Measurements from ENCODE around the gene WWOX.
"Not testable (repeated sequence)": the region's sequence is repeated elsewhere in the genome, so short reads cannot be mapped to it uniquely, and the experiment has no call there.

Gene WWOX

DNA sequence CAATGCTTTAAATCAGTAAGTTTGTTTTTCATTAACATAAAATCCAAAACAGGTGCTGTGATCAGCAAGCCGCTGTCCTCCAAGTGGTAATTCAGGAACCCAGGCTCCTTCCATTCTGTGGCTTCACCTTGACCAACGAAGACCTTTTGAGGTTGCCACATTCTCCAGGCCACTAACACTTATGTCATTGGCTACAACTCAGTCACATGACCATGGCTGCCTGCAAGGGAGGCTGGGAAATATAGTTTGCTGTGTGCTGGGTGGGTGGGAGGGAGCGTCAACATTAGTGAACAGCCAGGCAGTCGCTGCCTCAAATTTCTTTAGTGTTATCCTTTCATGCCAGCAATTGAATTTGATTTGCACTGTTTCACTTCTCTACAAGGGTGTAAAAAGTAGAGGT, 951.9 kb downstream of the WWOX start:
- H3K4me3 ChIP-seq (ENCODE audit: low read length), result no peak overlapping the region
- DNase-seq (ENCODE audit: low read depth), result no peak
- TF ChIP-seq, protein P1, sequence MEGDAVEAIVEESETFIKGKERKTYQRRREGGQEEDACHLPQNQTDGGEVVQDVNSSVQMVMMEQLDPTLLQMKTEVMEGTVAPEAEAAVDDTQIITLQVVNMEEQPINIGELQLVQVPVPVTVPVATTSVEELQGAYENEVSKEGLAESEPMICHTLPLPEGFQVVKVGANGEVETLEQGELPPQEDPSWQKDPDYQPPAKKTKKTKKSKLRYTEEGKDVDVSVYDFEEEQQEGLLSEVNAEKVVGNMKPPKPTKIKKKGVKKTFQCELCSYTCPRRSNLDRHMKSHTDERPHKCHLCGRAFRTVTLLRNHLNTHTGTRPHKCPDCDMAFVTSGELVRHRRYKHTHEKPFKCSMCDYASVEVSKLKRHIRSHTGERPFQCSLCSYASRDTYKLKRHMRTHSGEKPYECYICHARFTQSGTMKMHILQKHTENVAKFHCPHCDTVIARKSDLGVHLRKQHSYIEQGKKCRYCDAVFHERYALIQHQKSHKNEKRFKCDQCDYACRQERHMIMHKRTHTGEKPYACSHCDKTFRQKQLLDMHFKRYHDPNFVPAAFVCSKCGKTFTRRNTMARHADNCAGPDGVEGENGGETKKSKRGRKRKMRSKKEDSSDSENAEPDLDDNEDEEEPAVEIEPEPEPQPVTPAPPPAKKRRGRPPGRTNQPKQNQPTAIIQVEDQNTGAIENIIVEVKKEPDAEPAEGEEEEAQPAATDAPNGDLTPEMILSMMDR (IDR thresholded peaks at IDR 0.05; ENCODE audit: insufficient read depth, low read depth, low read length, missing control alignments), result no peak

DNA sequence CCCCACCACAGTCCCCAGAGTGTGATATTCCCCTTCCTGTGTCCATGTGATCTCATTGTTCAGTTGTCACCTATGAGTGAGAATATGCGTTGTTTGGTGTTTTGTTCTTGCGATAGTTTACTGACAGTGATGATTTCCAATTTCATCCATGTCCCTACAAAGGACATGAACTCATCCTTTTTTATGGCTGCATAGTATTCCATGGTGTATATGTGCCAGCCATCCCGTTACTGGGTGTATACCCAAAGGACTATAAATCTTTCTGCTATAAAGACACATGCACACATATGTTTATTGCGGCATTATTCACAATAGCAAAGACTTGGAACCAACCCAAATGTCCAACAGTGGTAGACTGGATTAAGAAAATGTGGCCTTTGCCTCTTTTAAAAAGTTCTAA, 952.7 kb downstream of the WWOX start:
- not testable (repeated sequence) for DNase-seq (ENCODE audit: low read depth); H3K4me3 ChIP-seq (ENCODE audit: low read length)

DNA sequence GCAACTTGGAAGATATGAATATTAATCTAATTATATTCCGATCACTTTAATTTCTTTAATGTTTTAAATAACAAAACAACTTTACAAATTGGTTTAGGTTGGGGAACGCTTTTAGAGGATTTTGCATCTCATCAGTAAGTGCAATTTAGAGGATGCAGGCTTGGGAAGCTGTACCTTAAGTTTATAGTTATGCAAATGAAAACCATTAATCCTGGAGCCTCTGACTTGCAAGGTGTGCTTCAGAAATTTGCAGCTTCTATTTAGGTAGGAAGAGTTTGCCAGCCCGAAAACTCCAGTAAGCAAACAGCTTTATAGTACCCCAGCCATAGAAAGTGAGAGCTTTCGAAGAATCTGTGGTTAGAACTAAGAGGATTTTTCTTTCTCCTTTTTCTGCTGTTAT, 954.1 kb downstream of the WWOX start:
- no peak overlapping the region for H3K4me3 ChIP-seq (ENCODE audit: low read length)
- DNase-seq (ENCODE audit: low read depth), result no peak
- TF ChIP-seq, protein P1 (IDR thresholded peaks at IDR 0.05; ENCODE audit: insufficient read depth, low read depth, low read length, missing control alignments), result no peak

DNA sequence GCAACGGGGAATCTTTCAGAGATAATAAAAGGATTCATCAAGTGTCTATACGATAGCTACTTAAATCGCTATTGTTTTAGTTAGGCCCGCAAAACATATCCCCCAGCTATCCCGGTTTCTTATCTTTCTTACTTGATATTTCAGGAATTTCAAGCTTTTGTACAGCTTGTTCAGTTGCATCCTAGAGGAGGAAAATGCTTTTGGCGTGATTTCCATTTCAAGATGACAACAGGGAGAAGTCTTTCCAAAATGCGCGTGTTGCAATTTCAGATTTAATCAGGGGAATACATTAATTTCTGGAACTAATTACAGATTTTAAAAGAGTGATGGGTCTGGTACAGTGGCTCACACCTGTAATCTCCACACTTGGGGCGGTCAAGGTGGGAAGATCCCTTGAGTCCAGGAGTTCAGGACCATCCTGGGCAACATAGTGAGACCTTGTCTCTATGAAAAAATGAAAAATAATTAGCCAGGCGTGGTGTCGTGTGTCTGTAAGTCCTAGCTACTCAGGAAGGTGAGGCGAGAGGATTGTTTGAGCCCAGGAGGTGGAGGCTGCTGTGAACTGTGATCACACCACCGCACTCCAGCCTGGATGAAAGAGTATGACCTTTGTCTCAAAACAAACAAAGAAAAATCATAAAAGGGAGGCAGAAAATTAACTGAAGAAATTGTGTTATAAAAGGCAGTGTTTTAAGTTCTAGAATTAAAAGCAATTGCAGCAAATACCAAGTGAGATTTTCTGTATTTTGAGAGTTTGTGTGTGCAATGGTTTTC, 954.9 kb downstream of the WWOX start:
- no peak for DNase-seq (ENCODE audit: low read depth)
- H3K4me3 ChIP-seq (ENCODE audit: low read length), result no peak overlapping the region
- TF ChIP-seq, protein P1 (IDR thresholded peaks at IDR 0.05; ENCODE audit: insufficient read depth, low read depth, low read length, missing control alignments), result no peak

DNA sequence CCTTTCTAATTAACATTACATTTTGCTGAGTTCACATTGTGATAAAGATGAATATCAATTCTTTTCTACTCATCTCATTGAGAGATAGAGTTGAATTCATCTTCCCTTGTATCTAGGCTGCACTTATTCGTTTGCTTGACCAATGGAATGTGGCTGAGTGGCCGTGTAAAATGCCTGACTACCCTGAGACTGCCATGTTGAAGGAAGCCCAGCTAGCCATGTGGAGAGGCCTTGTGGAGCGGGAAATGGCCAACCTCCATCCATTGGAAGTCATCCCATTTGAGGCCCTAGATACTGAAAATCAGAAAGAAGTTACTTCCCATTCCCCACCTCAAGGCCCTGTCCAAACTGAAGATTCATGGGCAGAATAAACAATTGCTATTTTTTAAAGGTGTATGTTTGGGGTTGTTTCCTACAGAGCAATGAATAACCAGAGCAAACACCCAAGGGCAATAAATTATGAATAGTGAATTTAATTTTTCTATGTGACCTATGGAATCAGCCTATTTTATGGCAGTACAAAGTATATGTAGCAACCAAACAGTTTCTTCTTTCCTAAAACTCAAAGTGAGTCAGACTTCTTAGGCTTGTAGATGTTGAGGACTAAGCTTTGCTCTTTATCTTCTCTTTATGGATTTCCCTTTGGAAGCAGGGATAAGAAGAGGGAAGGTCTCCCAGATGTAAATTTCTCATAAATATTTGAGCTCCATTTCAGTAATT, 956.0 kb downstream of the WWOX start:
- TF ChIP-seq, protein P1 (IDR thresholded peaks at IDR 0.05; ENCODE audit: insufficient read depth, low read depth, low read length, missing control alignments), result no peak
- no peak overlapping the region for H3K4me3 ChIP-seq (ENCODE audit: low read length)
- no peak for DNase-seq (ENCODE audit: low read depth)

DNA sequence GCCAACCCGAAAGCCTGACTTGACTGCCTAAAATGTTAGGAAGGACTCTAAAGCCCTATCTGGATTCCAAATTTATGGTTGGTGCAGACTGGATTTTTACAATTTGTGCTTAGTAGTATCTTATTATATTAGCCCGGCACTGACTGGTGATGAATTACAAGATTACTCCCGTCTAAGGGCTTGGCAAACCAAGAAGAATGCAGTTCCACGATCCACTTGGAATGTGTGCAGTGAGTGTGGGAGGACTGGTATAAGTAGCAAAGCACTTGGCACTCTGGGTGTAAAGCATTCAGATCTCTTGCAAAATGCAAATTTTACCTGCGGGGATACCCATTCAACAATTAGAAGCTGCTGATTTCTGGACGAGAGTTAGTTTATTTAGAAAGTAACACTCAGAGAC, 961.7 kb downstream of the WWOX start:
- TF ChIP-seq, protein P1 (IDR thresholded peaks at IDR 0.05; ENCODE audit: insufficient read depth, low read depth, low read length, missing control alignments), result no peak
- DNase-seq (ENCODE audit: low read depth), result peak; percentile 1

DNA sequence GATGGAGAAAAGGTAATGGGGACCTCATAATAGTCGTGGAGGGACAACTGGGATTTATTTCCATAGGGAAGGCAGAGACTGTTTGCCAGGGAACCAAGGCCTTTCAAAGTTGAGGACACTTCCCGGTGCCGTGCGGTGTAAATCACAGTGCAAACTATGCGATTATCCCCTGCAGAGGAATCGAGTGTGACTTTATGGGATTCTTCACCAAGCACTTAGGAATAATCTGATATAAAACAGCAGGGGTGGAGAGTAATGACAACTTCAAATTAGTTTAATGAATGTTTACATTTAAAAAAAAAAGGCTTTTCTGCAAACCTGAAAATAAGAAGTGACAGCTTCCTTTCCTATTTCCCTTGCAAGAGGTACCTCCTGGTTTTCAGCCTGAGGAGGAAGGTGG, 962.9 kb downstream of the WWOX start:
- no peak for DNase-seq (ENCODE audit: low read depth)
- H3K4me3 ChIP-seq (ENCODE audit: low read length), result no peak overlapping the region
- TF ChIP-seq, protein P1 (IDR thresholded peaks at IDR 0.05; ENCODE audit: insufficient read depth, low read depth, low read length, missing control alignments), result no peak

More for the DNA sequence above, 961.7 kb downstream of the WWOX start:
- no peak overlapping the region for H3K4me3 ChIP-seq (ENCODE audit: low read length)

All from epithelial cell of esophagus (primary cell).